ENCODE results near the gene NID1. TPM values are rescaled to one million over a fixed set of nuclear protein-coding genes. Genes with fewer than 3 reads are reported as not detected.
A peak's percentile ranks its signal among the peaks of the same experiment; 100 is the strongest.

The NID1 gene
- total RNA-seq, 1 donor from 2014 or later = 186 TPM

DNA sequence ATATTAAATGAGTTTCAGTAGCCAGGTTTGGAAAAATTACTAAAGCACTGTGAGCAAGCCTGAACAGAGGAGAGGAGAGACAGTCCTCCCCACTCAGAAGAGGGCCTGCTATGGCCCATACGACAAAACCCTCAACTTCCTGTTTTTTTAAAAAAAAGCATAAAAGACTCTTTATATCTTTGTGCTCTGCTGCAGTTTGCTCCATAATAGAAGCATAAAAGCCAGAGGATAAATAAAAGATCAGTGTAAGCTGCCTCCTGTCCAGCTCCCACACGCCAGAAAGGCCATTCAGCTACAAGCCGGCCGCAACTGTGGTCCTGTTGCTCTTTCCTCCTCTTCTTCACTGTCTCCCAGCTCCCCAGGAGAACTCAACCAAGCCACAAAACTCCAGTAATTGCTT lies 37.8 kb downstream of the NID1 start:
- Mint-ChIP-seq H3K4me3 (ENCODE audit: unreplicated experiment) (no peak overlapping the region), H3K36me3 (ENCODE audit: low read depth, unreplicated experiment) (peaks cover 26% of the 10 kb centered on the region), H3K27ac (ENCODE audit: unreplicated experiment) (no peak overlapping the region), H3K4me1 (ENCODE audit: unreplicated experiment) (no peaks in the 10 kb centered on the region), H3K9me3 (ENCODE audit: unreplicated experiment) (no peaks in the 10 kb centered on the region), H3K27me3 (ENCODE audit: unreplicated experiment) (peaks cover 1% of the 10 kb centered on the region)
- DNase-seq (ENCODE audit: low spot score) = no peak
- TF ChIP-seq, protein P1, sequence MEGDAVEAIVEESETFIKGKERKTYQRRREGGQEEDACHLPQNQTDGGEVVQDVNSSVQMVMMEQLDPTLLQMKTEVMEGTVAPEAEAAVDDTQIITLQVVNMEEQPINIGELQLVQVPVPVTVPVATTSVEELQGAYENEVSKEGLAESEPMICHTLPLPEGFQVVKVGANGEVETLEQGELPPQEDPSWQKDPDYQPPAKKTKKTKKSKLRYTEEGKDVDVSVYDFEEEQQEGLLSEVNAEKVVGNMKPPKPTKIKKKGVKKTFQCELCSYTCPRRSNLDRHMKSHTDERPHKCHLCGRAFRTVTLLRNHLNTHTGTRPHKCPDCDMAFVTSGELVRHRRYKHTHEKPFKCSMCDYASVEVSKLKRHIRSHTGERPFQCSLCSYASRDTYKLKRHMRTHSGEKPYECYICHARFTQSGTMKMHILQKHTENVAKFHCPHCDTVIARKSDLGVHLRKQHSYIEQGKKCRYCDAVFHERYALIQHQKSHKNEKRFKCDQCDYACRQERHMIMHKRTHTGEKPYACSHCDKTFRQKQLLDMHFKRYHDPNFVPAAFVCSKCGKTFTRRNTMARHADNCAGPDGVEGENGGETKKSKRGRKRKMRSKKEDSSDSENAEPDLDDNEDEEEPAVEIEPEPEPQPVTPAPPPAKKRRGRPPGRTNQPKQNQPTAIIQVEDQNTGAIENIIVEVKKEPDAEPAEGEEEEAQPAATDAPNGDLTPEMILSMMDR (IDR thresholded peaks at IDR 0.05; ENCODE audit: unreplicated experiment) = no peak

DNA sequence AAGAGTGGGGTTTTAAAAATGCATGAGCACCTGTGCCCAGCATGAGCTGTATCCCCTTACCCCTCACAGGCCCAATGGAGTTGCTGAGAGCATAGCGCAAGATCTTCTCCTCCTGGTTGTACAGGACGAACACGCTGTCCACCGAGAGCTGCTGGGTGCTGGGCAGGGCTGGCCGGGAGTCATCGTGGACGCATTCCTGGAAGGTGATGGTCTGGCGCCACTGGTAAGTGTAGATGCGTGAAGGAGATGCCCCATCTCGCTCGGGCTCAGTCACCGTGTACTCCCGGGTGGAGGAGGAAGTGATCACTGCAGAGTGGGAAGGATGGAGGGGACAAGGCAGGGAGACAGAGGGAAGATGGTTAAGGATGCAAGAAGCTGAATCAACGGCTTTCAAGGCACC lies 39.1 kb downstream of the NID1 start:
- Mint-ChIP-seq H3K4me3 (ENCODE audit: unreplicated experiment) (peak overlapping the region; percentile 40), H3K9me3 (ENCODE audit: unreplicated experiment) (no peaks in the 10 kb centered on the region), H3K4me1 (ENCODE audit: unreplicated experiment) (no peaks in the 10 kb centered on the region), H3K27me3 (ENCODE audit: unreplicated experiment) (peaks cover 1% of the 10 kb centered on the region), H3K36me3 (ENCODE audit: low read depth, unreplicated experiment) (peaks cover 24% of the 10 kb centered on the region), H3K27ac (ENCODE audit: unreplicated experiment) (no peak overlapping the region)
- DNase-seq (ENCODE audit: low spot score) = no peak
- TF ChIP-seq, protein P1 (IDR thresholded peaks at IDR 0.05; ENCODE audit: unreplicated experiment) = no peak

DNA sequence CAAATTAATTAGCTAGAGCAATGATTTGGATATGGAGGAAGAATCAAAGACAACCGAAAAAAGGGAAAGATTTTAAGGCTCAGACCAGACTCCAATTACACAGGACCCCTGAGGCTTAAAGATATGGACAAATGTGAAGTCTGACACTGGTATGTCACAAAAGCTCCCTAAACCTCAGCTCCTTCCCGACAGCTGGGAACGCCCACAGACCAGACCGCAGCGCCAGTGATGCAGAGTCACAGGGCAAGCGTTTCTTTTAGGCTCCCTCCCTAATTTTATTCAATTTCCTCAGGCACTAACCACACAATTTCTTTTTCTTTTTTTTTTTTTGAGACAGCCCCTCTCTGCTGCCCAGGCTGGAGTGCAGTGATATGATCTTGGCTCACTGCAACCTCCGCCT lies 40.2 kb downstream of the NID1 start:
- H3K4me1 Mint-ChIP-seq (ENCODE audit: unreplicated experiment) = no peaks in the 10 kb centered on the region

DNA sequence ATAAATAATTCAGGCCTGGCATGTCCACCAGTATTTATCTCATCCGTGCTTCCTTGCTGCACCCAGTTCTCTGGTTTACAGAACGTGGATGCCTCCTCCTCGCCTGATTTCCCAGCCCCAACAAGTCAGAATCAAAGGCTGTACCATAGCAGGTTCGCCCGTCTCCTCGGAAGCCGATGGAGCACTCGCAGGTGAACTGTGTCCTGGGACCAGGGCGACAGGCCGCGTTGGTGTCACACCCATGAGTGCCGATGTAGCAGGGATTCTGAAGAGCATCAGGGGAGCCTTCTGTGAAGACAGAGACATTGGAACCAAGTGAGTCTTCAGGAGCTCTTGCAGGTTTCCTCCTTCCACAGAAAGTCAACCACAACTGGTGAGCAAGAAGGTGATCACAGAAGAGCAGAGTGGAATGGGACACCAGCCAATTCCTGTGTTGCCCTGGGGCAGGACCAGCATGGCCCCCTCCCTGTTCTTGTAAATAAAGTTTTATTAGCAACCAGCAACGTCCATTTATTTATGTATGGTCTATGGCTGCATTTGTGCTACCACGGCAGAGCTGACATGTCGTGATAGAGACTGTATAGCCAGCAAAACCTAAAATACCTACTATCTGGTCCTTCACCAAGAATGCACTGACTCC lies 40.8 kb downstream of the NID1 start:
- no peak for DNase-seq (ENCODE audit: low spot score)
- Mint-ChIP-seq H3K27me3 (ENCODE audit: unreplicated experiment) (peaks cover 1% of the 10 kb centered on the region), H3K9me3 (ENCODE audit: unreplicated experiment) (no peaks in the 10 kb centered on the region), H3K4me1 (ENCODE audit: unreplicated experiment) (no peaks in the 10 kb centered on the region), H3K36me3 (ENCODE audit: low read depth, unreplicated experiment) (peaks cover 33% of the 10 kb centered on the region), H3K27ac (ENCODE audit: unreplicated experiment) (no peak overlapping the region), H3K4me3 (ENCODE audit: unreplicated experiment) (no peak overlapping the region)
- TF ChIP-seq, protein P1 (IDR thresholded peaks at IDR 0.05; ENCODE audit: unreplicated experiment) = no peak

More for the DNA sequence above, 40.2 kb downstream of the NID1 start:
- Mint-ChIP-seq H3K36me3 (ENCODE audit: low read depth, unreplicated experiment) (peaks cover 33% of the 10 kb centered on the region), H3K9me3 (ENCODE audit: unreplicated experiment) (no peaks in the 10 kb centered on the region), H3K27me3 (ENCODE audit: unreplicated experiment) (peaks cover 1% of the 10 kb centered on the region), H3K4me3 (ENCODE audit: unreplicated experiment) (no peak overlapping the region), H3K27ac (ENCODE audit: unreplicated experiment) (no peak overlapping the region)
- TF ChIP-seq, protein P1 (IDR thresholded peaks at IDR 0.05; ENCODE audit: unreplicated experiment) = no peak
- DNase-seq (ENCODE audit: low spot score) = no peak

DNA sequence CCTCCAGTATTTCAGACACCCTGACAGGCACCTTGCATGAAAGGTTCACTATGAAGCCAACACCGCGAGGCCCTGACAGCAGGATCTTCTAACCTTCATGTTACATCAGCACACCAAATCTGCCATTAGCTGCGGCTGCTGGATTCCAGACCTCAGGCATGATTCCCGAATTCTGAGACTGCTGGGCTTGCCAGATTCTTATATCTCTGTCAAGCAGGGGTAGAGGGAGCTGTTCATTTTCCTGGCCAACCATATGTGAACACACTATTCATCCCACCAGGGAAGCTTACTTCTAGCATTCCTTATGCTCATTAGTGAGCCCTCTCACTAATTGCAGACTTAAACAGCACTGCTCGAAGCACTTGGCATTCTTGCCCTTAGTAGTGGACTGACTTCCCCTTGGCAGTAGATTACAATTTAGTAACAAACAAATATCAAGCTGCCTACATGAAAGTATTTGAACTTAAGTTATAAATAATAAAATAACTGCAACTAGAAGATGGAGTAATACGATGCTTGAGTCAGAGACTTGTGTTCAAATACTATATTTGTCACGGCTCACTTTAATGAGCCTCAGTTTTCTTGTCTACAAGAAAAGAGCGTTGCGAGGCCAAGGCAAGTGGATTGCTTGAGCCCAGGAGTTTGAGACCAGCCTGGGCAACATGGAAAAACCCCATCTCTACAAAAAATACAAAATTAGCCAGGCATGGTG lies 43.3 kb downstream of the NID1 start:
- Mint-ChIP-seq H3K27ac (ENCODE audit: unreplicated experiment) (no peak overlapping the region), H3K4me3 (ENCODE audit: unreplicated experiment) (no peak overlapping the region), H3K36me3 (ENCODE audit: low read depth, unreplicated experiment) (peaks cover 38% of the 10 kb centered on the region), H3K4me1 (ENCODE audit: unreplicated experiment) (no peaks in the 10 kb centered on the region), H3K9me3 (ENCODE audit: unreplicated experiment) (no peaks in the 10 kb centered on the region), H3K27me3 (ENCODE audit: unreplicated experiment) (peaks cover 1% of the 10 kb centered on the region)
- no peak for DNase-seq (ENCODE audit: low spot score)
- TF ChIP-seq, protein P1 (IDR thresholded peaks at IDR 0.05; ENCODE audit: unreplicated experiment) = no peak

All from endothelial cell (in vitro differentiated cells).